ENCODE results near the gene PDYN.

GRCh38 chr20:2001119-2001518 lies 7.3 kb upstream of the PDYN start:
- TF ChIP-seq POLR2A (IDR thresholded peaks at IDR 0.05; ENCODE audit: low read depth, low read length), result no peak
- TF ChIP-seq CTCF (IDR thresholded peaks at IDR 0.05 in 2 of 3, conservative IDR thresholded peaks at IDR 0.05 in 1 of 3; ENCODE audit: control insufficient read depth in 2 of 3, extremely low read depth in 1 of 3, insufficient read depth in 1 of 3, low read depth in 3 of 3, low read length in 3 of 3), result no peak

All from GM12878 (cell line).